A549 (cell line): ENCODE results near the gene SNX17.

Experiments
- CBX8 ChIP-seq: fragments of 200-600 bp; sonication (generic); IDR thresholded peaks from 2 replicates; pipeline ENCODE4 v1.6.1; 2016
- MAFK ChIP-seq: fragments of 450-650 bp; IDR thresholded peaks from 2 replicates; pipeline ENCODE4 v1.6.1; 2014; ENCODE audit not compliant: partially characterized antibody
- RAD21 ChIP-seq, 2 experiments: fragments of >200 bp in 1 of 2; sonication (Bioruptor Twin) in 1 of 2; formaldehyde crosslinking in 1 of 2; IDR thresholded peaks in 1 of 2; conservative IDR thresholded peaks in 1 of 2; 2 replicates in 1 of 2; 3 replicates in 1 of 2; pipeline ENCODE4 v1.6.1; 2012 to 2018; ENCODE audit warnings: inconsistent platforms in 1 of 2
- TP53 ChIP-seq: fragments of 250-450 bp; sonication (Bioruptor Pico); IDR thresholded peaks from 2 replicates; pipeline ENCODE4 v1.5.0; 2021; ENCODE audit warnings: mild to moderate bottlenecking, moderate library complexity

DNA sequence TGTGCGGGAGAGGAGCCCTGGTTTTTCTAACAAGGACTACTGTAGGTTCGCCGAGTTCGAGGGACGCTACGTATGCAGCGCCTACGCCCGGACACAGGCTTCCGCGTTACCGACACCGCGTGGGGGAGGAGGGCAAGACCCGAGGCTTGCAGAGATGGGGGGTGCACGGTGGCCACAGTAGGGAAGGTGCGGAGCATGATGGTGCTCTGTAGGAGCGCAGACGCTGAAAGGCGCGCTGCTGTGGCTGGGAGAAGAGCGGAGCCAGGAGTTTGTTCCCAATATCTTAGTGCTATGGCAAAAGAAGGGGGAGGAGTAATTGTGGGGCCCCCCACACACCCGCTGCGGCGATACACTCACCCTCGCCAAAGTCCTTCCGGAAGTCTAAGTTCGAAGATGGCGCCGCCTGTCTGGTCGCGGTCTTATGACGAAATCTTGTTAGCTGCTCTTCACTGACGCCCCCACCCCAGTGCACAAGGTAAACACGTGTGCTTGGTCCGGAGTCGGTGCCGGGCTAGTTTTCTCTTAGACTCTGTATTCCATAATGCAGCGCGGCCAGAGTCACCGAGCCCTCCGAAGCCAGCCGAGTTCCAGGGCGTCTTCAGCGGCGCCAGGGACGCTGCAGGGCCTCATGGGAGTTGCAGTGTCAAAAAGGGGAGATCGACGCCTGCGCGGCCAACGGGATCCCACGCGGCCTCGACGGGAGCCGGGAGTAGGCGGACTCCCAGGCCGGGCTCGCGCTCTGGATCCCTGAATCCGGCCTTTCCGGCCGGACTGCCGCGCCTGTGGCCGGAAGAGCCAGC, 13.8 kb upstream of the SNX17 start, which contains the start of gene GTF3C2:
- TF ChIP-seq CBX8: no peak
- no peak for TF ChIP-seq MAFK
- TF ChIP-seq TP53: 0 out of 2 replicates have a peak, but pooled peaks have one; percentile 75
- TF ChIP-seq RAD21 (conservative IDR thresholded peaks at IDR 0.05 in 1 of 2, IDR thresholded peaks at IDR 0.05 in 1 of 2): no peak
